ENCODE data around the gene APOBEC2. TPM values are rescaled to one million over a fixed set of nuclear protein-coding genes. Genes with fewer than 3 reads are reported as not detected.

Gene APOBEC2
- polyA plus RNA-seq, 4 donors: 0.32 to 0.73 (median 0.34) TPM; not detected in 1

GRCh38 chr6:41079080-41079479, 26.1 kb downstream of the APOBEC2 start:
- no peak for DNase-seq (ENCODE audit: low read depth in 4 of 4, low spot score in 3 of 4)

DNA sequence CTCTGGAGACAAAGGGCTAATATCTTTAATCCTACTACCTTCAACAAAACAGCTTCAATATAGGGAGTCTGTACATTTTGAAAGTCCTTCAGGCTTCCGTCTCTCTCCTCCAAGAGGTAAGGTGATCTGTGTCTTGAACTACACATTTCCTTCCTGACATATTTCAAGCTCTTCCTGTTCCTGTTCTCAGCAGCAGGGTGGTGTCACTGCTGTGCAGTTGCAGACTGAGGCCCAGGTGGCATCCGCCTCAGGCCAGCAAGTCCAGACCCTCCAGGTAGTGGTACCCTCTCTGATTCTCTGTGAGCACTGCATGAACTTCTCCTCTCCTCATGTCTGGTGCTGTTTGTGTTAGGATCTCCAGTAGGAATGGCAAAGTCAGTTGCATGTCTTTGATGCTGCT, 27.6 kb downstream of the APOBEC2 start:
- no peak for DNase-seq (ENCODE audit: low read depth in 4 of 4, low spot score in 3 of 4)

- no peak for DNase-seq (ENCODE audit: low read depth in 4 of 4, low spot score in 3 of 4)
Measured at GRCh38 chr6:41083072-41083471, 30.1 kb downstream of the APOBEC2 start.

GRCh38 chr6:41085182-41085581, 32.2 kb downstream of the APOBEC2 start:
- DNase-seq (ENCODE audit: low read depth in 4 of 4, low spot score in 3 of 4): no peak

DNA sequence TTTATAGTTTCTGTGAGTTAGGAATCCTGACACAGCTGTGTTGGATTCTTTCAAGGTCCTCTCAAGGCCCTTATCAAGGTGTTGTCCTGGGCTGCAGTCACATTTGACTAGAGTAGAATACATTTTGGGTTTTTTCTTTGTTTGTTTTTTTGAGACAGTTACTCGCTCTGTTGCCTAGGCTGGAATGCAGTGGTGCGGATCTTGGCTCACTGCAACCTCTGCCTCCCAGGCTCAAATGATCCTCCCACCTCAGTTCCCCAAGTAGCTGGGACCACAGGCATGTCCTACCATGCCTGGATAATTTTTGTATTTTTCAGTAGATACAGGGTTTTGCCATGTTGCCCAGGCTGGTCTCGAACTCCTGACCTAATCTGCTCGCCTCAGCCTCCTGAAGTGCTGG, 35.4 kb downstream of the APOBEC2 start:
- DNase-seq (ENCODE audit: low read depth in 4 of 4, low spot score in 3 of 4): no peak

DNA sequence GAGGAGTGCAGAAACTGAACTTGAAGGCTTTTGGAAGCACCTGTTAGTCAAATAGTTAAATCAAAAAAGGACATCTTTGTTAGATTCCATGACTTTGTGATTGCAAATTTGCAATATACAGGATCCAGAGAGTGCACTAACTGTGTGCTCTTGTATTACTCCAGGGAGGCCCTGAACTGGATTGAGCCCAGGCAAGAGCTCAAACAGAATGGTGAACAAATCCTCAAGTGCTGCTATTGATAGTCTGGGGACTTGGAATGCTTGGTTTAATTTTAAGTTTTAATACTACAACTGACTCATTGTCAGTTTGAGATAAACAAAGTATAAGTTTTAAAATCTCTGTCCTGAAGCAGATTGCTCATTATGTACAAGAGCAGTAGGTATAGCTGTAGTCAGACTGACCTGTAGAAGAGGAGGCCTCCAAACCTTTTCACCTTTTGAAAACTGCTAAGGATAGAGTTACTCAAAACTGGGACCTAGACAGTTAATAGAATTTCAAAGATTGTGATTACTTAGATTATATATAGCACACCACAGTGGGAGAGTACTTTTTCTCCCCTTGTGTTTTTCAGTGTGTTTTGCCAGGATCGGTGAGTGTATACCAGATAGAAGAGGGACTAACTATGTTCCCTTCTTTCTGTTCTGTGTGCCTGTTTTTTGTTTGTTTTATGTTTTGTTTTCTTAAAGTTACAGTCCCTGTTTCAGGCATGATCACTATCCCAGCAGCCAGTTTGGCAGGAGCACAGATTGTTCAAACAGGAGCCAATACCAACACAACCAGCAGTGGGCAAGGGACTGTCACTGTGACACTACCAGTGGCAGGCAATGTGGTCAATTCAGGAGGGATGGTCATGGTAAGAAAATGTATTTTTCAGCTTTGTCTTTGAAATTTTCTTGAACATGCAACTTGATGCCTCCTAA, 38.1 kb downstream of the APOBEC2 start:
- no peak for DNase-seq (ENCODE audit: low read depth in 4 of 4, low spot score in 3 of 4)

- no peak for DNase-seq (ENCODE audit: low read depth in 4 of 4, low spot score in 3 of 4)
Measured at GRCh38 chr6:41092421-41093140, 39.6 kb downstream of the APOBEC2 start.

DNA sequence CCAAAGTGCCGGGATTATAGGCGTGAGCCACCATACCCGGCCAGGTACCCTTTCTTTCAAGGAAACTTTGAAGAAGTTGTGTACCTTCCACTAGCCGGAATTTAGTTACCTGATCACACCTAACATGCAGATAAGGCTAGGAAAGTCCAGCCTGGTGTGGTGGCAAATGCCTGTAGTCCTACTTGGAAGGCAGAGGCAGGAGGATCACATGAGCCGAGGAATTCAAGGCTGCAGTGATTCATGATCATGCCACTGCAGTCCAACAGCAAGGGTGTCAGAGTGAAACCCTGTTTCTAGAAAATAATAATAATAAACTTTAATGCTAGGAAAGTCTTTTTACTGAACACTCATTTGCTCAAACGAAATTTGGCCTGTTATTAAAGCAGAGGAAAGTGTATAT, 40.7 kb downstream of the APOBEC2 start:
- DNase-seq (ENCODE audit: low read depth in 4 of 4, low spot score in 3 of 4): no peak

DNA sequence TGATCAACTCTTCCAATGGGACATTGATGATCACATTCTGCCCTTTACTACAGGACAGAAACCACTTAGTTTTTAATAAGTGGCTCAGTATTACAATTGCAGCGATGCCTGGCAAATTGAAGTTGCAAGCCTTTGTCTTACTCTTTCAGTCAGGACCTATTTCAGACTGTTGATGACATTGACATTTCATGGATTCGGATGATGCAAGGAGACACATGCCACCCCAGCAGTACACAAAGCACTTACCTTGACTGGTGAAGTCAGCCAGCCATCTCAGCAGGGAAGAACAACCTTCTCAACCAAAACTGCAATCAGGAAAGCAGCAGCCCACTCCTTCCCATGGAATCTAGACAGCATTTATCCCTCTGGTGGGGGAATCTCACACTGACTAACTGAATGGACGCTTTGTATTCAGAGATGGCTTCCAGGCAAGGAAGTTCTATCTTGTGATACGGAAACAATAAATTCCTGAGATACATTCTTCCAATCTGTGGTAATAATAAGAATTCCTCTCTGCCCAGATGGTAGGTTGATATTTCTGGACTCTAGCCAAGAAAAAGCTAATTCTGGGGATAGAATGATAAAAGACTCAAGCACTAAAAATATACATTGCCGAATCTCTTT, 44.6 kb downstream of the APOBEC2 start:
- no peak for DNase-seq (ENCODE audit: low read depth in 4 of 4, low spot score in 3 of 4)

GRCh38 chr6:41098366-41098765, 45.4 kb downstream of the APOBEC2 start:
- DNase-seq (ENCODE audit: low read depth in 4 of 4, low spot score in 3 of 4): no peak

DNA sequence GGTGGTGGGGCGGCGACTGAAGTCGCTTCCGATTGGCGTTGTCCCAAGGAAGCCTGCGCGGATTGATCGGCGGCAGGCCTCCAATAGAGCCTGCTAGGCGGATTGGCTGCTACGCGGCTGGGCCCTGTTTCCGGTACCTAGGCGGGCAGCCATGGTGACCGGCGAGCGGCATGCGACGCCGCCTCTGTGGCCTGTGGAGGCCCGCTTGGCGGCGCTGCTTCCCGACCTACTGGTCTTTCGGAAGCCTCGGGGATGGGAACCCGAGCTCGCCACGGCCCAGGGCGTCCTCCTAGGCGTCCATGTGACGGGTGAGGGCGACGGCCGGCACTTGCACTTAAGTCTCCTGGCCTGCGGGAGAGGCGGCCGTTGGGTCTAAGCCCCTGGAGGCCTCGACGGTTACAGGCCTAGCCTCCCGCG, 47.9 kb downstream of the APOBEC2 start:
- no peak for DNase-seq (ENCODE audit: low read depth in 4 of 4, low spot score in 3 of 4)

DNA sequence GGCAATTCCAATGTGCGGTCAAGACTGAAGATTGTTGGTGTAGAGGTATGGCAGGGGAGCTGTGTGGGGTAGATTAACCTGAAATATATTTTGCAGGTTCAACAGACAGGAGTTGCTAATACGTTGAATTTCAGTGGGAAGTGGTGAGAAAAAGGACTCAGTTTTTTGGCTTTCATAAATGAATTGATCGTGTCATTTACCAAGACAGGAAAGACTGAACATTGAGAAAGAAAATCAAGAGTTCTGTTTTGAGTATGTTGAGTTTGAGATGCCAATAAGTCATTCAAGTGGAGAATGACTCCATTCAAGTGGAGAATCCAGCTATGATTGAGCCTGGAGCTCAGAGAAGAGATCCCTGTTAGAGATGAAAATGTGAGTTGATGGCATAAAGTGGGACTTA, 50.8 kb downstream of the APOBEC2 start:
- DNase-seq (ENCODE audit: low read depth in 4 of 4, low spot score in 3 of 4): no peak

GRCh38 chr6:41111017-41111416, 58.0 kb downstream of the APOBEC2 start:
- no peak for DNase-seq (ENCODE audit: low read depth in 4 of 4, low spot score in 3 of 4)

Other genes with a start within 250 kb of the APOBEC2 start
- 1 to 10 TPM; 1.1 to 8.5 (median 6.1) TPM for gene UNC5CL, start 14.0 kb upstream of the APOBEC2 start, polyA plus RNA-seq (ENCODE audit: insufficient read length in 4 of 4)
- 1 to 10 TPM in 1 of 4 donors, under 1 TPM in 3; 0.39 to 2.1 (median 0.50) TPM for gene TSPO2, start 10.7 kb upstream of the APOBEC2 start, polyA plus RNA-seq (ENCODE audit: insufficient read length in 4 of 4)
- 10 to 100 TPM; 26.4 to 68.5 (median 59.1) TPM for gene OARD1, start 19.2 kb downstream of the APOBEC2 start, polyA plus RNA-seq (ENCODE audit: insufficient read length in 4 of 4)
- 10 to 100 TPM; 44.9 to 53.8 (median 50.0) TPM for gene NFYA, start 19.8 kb downstream of the APOBEC2 start, polyA plus RNA-seq (ENCODE audit: insufficient read length in 4 of 4)
- gene TREML1, start 101.1 kb downstream of the APOBEC2 start, polyA plus RNA-seq (ENCODE audit: insufficient read length in 4 of 4): 1 to 10 TPM in 2 of 4 donors, under 1 TPM in 2; 0.22 to 1.7 (median 0.70) TPM
- 1 to 10 TPM in 1 of 4 donors, under 1 TPM in 3; 0.26 to 1.4 (median 0.42) TPM for gene TREM2, start 109.9 kb downstream of the APOBEC2 start, polyA plus RNA-seq (ENCODE audit: insufficient read length in 4 of 4)
- gene TREML2, start 147.9 kb downstream of the APOBEC2 start, polyA plus RNA-seq (ENCODE audit: insufficient read length in 4 of 4): under 1 TPM in 3 of 4 donors, not detected in 1; 0.12 to 0.41 (median 0.14) TPM
- gene TREML4, start 175.1 kb downstream of the APOBEC2 start, polyA plus RNA-seq (ENCODE audit: insufficient read length in 4 of 4): not detected
- 1 to 10 TPM in 1 of 4 donors, under 1 TPM in 2, not detected in 1; 0.29 to 1.3 (median 0.34) TPM for gene TREM1, start 233.5 kb downstream of the APOBEC2 start, polyA plus RNA-seq (ENCODE audit: insufficient read length in 4 of 4)

All from left renal pelvis (tissue), 4 donors.